ENCODE data around the gene GCNA. TPM values are rescaled to one million over a fixed set of nuclear protein-coding genes. Genes with fewer than 3 reads are reported as not detected.
A peak's percentile ranks its signal among the peaks of the same experiment; 100 is the strongest.

Gene GCNA
- total and polyA plus RNA-seq, 2 experiments from 2014 or later: 1.2 to 1.5 TPM

- no peak overlapping the region for H2AFZ ChIP-seq
- H3K4me3 ChIP-seq: peak overlapping the region; percentile 92
- Mint-ChIP-seq H3K4me1 (peaks cover 16% of the 10 kb centered on the region), H3K36me3 (ENCODE audit: low read depth) (peaks cover 33% of the 10 kb centered on the region), H3K27ac (peak overlapping the region; percentile 98), H3K9me3 (peaks cover 11% of the 10 kb centered on the region; the same call in 2 of the 3 replicates), H3K4me3 (peak overlapping the region; percentile 96), H3K27me3 (ENCODE audit: insufficient read depth, low read depth, poor library complexity) (peaks cover 2% of the 10 kb centered on the region)
- H3F3A ChIP-seq (replicated peaks; ENCODE audit: low read depth): no peaks in the 10 kb centered on the region
- peaks cover 9% of the 10 kb centered on the region; the same call in 1 of the 2 replicates for H3K36me3 ChIP-seq (ENCODE audit: insufficient read depth)
- peaks cover 20% of the 10 kb centered on the region for H4K20me1 ChIP-seq (replicated peaks; ENCODE audit: insufficient read depth)
- H3K79me2 ChIP-seq (replicated peaks; ENCODE audit: insufficient read depth): peaks cover 56% of the 10 kb centered on the region
- DNase-seq (ENCODE audit: low spot score) (no peak), ATAC-seq (no peak)
- H3K27ac ChIP-seq (ENCODE audit: low read depth): peak overlapping the region; percentile 88; the same call in 1 of the 2 replicates
- TF ChIP-seq ZNF331 (CRISPR knock-in tag; IDR thresholded peaks at IDR 0.05; ENCODE audit: low read depth) (no peak), JUNB (IDR thresholded peaks at IDR 0.05; ENCODE audit: unreplicated experiment) (no peak), REST (IDR thresholded peaks at IDR 0.05; ENCODE audit: unreplicated experiment) (no peak), EZH2 (IDR thresholded peaks at IDR 0.05; ENCODE audit: low read depth, unreplicated experiment) (no peak), ZNF114 (CRISPR knock-in tag; IDR thresholded peaks at IDR 0.05) (no peak), POLR2AphosphoS5 (IDR thresholded peaks at IDR 0.05; ENCODE audit: low read depth) (no peak), ZNF462 (CRISPR knock-in tag; IDR thresholded peaks at IDR 0.05) (no peak), EZH2phosphoT487 (IDR thresholded peaks at IDR 0.05; ENCODE audit: unreplicated experiment) (no peak)
- H3K4me2 ChIP-seq: peak overlapping the region; percentile 90
- H3K4me1 ChIP-seq (ENCODE audit: insufficient read depth): peaks cover 15% of the 10 kb centered on the region
- no peaks in the 10 kb centered on the region for H3K27me3 ChIP-seq (ENCODE audit: insufficient read depth)
- no peaks in the 10 kb centered on the region for H3K9me2 ChIP-seq (ENCODE audit: insufficient read depth)
Observed at GRCh38 chrX:71533516-71533850, 44.8 kb upstream of the GCNA start.

Data from GM23338 (cell line).